ENCODE data around the gene ALPK1.
"Not testable (repeated sequence)": the region's sequence is repeated elsewhere in the genome, so short reads cannot be mapped to it uniquely, and the experiment has no call there.

Gene ALPK1

GRCh38 chr4:112284662-112285411 lies 12.3 kb upstream of the ALPK1 start:
- peak; percentile 38 for DNase-seq

GRCh38 chr4:112287258-112287989 lies 9.7 kb upstream of the ALPK1 start:
- DNase-seq: no peak

GRCh38 chr4:112288455-112288854 lies 8.7 kb upstream of the ALPK1 start:
- no peak for DNase-seq

GRCh38 chr4:112289407-112290253 lies 7.5 kb upstream of the ALPK1 start:
- no peak for DNase-seq

- peak; percentile 32 for DNase-seq
Measured at GRCh38 chr4:112290341-112290740, 6.8 kb upstream of the ALPK1 start.

GRCh38 chr4:112299721-112300120 lies 2.6 kb downstream of the ALPK1 start:
- no peak for DNase-seq

GRCh38 chr4:112302320-112303274 lies 5.4 kb downstream of the ALPK1 start:
- DNase-seq: peak; percentile 10

GRCh38 chr4:112305477-112305876 lies 8.3 kb downstream of the ALPK1 start:
- not testable (repeated sequence) for DNase-seq

GRCh38 chr4:112309263-112309791 lies 12.2 kb downstream of the ALPK1 start:
- DNase-seq: peak; percentile 25

- no peak for DNase-seq
Measured at GRCh38 chr4:112311516-112311915, 14.3 kb downstream of the ALPK1 start.

GRCh38 chr4:112312610-112313239 lies 15.6 kb downstream of the ALPK1 start:
- DNase-seq: no peak

- DNase-seq: no peak
Measured at GRCh38 chr4:112315446-112315845, 18.3 kb downstream of the ALPK1 start.

GRCh38 chr4:112316360-112316759 lies 19.2 kb downstream of the ALPK1 start:
- DNase-seq: no peak

GRCh38 chr4:112318239-112319142 lies 21.3 kb downstream of the ALPK1 start:
- DNase-seq: no peak

GRCh38 chr4:112321776-112322684 lies 24.9 kb downstream of the ALPK1 start:
- peak; percentile 76 for DNase-seq

GRCh38 chr4:112322866-112323265 lies 25.7 kb downstream of the ALPK1 start:
- DNase-seq: no peak

- no peak for DNase-seq
Measured at GRCh38 chr4:112325530-112325929, 28.4 kb downstream of the ALPK1 start.

- peak; percentile 42 for DNase-seq
Measured at GRCh38 chr4:112327965-112328733, 31.0 kb downstream of the ALPK1 start.
